ENCODE results near the gene UBAP2.

UBAP2 gene

DNA sequence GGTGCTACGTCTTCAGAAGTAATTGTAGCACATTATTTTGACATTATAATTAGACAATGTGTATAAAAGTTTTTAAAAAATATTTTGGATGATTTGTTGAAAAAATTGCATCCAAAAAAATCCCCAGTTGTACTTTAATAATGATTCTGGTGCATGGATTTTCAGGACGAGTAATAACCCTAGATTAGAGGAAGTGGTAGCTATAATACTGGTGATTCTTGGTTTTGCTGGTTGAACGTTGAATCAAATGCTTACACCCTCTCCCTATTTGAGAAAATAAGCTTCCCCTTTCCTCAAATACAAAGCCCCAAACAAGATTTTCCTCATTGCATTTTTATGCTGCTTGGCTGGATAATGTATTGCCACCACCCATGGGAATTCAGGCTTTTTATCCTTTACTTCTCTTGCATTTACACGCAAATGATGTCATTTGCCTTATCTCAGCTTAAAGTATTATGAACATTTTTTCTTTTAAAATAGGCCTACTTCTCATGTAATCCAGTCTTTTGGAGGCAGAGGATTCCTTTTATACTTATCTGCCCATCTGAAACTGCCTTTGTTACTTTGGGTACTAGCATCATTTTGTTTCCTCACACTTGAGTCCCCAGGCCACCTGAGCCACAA is 145.4 kb downstream of the UBAP2 start:
- no peak overlapping the region for H3K27ac ChIP-seq (ENCODE audit: insufficient read depth in 1 of 2, low read depth in 1 of 2, low read length in 2 of 2, poor library complexity in 1 of 2, severe bottlenecking in 2 of 2)
- H3K9me3 ChIP-seq (ENCODE audit: control extremely low read depth in 1 of 5, control insufficient read depth in 4 of 5, insufficient read depth in 2 of 5, low read depth in 1 of 5, low read length in 4 of 5), result no peaks in the 10 kb centered on the region
- no peaks in the 10 kb centered on the region for H3K27me3 ChIP-seq (replicated peaks in 2 of 5; ENCODE audit: control insufficient read depth in 4 of 5, insufficient read depth in 5 of 5, low read length in 4 of 5)
- no peak for DNase-seq
- ChIA-PET CTCF (interaction anchor here (1.0 to 1.6 kb wide), 2 partner anchors 18 kb away, joined by 4 to 5 read pairs; no protein-coding TSS in a partner anchor), POLR2A (interaction anchor here (0.8 kb wide), 1 partner anchor 8 kb away, joined by 3 read pairs; no protein-coding TSS in a partner anchor)
- no CpG with 5 or more reads among the region's 4 CpGs for WGBS (ENCODE audit: insufficient coverage)
- H3K4me1 ChIP-seq (ENCODE audit: control extremely low read depth in 1 of 4, control insufficient read depth in 4 of 4, insufficient read depth in 4 of 4, low read length in 3 of 4), result no peaks in the 10 kb centered on the region
- no peak overlapping the region for H3K4me3 ChIP-seq (ENCODE audit: control insufficient read depth in 1 of 7, extremely low read depth in 1 of 7, insufficient read depth in 4 of 7, low read depth in 2 of 7, low read length in 6 of 7)
- H3K36me3 ChIP-seq (ENCODE audit: control insufficient read depth in 4 of 4, insufficient read depth in 4 of 4, low read length in 3 of 4), result peaks cover 3 to 41% (median 20%) of the 10 kb centered on the region in 4 experiments

DNA sequence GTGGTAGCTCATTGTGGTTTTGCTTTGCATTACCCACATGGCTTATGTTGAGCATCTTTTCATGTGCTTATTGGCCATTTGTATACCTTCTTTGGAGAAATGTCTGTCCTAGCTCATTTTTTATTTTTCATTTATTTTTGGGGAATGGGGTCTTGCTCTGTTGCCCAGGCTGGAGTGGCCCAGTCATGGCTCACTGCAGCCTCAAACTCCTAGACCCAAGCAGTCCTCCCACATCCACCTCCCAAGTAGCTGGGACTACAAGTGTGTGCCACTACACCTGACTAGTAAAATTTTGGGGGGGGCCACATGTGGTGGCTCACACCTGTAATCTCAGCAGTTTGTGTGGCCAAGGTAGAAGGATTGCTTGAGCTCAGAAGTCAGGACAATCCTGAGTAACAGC is 154.4 kb downstream of the UBAP2 start:
- POLR2A ChIA-PET, result no interaction called here
- CTCF ChIA-PET, result interaction anchor here (0.6 to 1.5 kb wide), 3 partner anchors 9 to 80 kb away, joined by 3 to 4 read pairs (median 3); no protein-coding TSS in a partner anchor
- Histone ChIP-seq H3K27ac (ENCODE audit: insufficient read depth in 1 of 2, low read depth in 1 of 2, low read length in 2 of 2, poor library complexity in 1 of 2, severe bottlenecking in 2 of 2) (no peak overlapping the region), H3K27me3 (replicated peaks in 2 of 5; ENCODE audit: control insufficient read depth in 4 of 5, insufficient read depth in 5 of 5, low read length in 4 of 5) (no peaks in the 10 kb centered on the region), H3K9me3 (ENCODE audit: control extremely low read depth in 1 of 5, control insufficient read depth in 4 of 5, insufficient read depth in 2 of 5, low read depth in 1 of 5, low read length in 4 of 5) (no peaks in the 10 kb centered on the region), H3K36me3 (ENCODE audit: control insufficient read depth in 4 of 4, insufficient read depth in 4 of 4, low read length in 3 of 4) (peaks cover 0 to 12% (median 4%) of the 10 kb centered on the region in 4 experiments), H3K4me1 (ENCODE audit: control extremely low read depth in 1 of 4, control insufficient read depth in 4 of 4, insufficient read depth in 4 of 4, low read length in 3 of 4) (no peaks in the 10 kb centered on the region), H3K4me3 (ENCODE audit: control insufficient read depth in 1 of 7, extremely low read depth in 1 of 7, insufficient read depth in 4 of 7, low read depth in 2 of 7, low read length in 6 of 7) (no peak overlapping the region)
- DNase-seq, result no peak

DNA sequence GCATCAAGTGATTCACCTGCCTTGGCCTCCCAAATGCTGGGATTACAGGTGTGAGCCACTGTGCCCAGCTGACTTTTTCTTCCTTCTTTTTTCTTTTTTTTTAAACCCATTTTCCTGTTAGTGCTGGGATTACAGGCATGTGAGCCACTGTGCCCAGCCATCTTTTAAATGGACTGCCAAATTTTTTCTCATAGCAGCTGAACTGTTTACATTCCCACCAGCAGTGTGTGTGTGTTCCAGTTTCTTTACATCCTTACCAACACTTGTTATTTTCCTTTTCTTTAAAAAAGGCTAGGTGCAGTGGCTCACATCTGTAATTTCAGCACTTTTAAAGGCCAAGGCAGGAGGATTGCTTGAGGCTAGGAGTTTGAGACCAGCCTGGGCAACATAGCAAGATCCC is 154.8 kb downstream of the UBAP2 start:
- H3K4me3 ChIP-seq (ENCODE audit: control insufficient read depth in 1 of 7, extremely low read depth in 1 of 7, insufficient read depth in 4 of 7, low read depth in 2 of 7, low read length in 6 of 7), result no peak overlapping the region
- H3K27me3 ChIP-seq (replicated peaks in 2 of 5; ENCODE audit: control insufficient read depth in 4 of 5, insufficient read depth in 5 of 5, low read length in 4 of 5), result no peaks in the 10 kb centered on the region
- H3K9me3 ChIP-seq (ENCODE audit: control extremely low read depth in 1 of 5, control insufficient read depth in 4 of 5, insufficient read depth in 2 of 5, low read depth in 1 of 5, low read length in 4 of 5), result no peaks in the 10 kb centered on the region
- POLR2A ChIA-PET, result no interaction called here
- H3K27ac ChIP-seq (ENCODE audit: insufficient read depth in 1 of 2, low read depth in 1 of 2, low read length in 2 of 2, poor library complexity in 1 of 2, severe bottlenecking in 2 of 2), result no peak overlapping the region
- H3K4me1 ChIP-seq (ENCODE audit: control extremely low read depth in 1 of 4, control insufficient read depth in 4 of 4, insufficient read depth in 4 of 4, low read length in 3 of 4), result no peaks in the 10 kb centered on the region
- DNase-seq, result no peak
- H3K36me3 ChIP-seq (ENCODE audit: control insufficient read depth in 4 of 4, insufficient read depth in 4 of 4, low read length in 3 of 4), result peaks cover 3 to 13% (median 7%) of the 10 kb centered on the region in 4 experiments
- CTCF ChIA-PET, result interaction anchor here (0.9 to 1.5 kb wide), 2 partner anchors 9 to 80 kb away, joined by 3 to 4 read pairs; no protein-coding TSS in a partner anchor

DNA sequence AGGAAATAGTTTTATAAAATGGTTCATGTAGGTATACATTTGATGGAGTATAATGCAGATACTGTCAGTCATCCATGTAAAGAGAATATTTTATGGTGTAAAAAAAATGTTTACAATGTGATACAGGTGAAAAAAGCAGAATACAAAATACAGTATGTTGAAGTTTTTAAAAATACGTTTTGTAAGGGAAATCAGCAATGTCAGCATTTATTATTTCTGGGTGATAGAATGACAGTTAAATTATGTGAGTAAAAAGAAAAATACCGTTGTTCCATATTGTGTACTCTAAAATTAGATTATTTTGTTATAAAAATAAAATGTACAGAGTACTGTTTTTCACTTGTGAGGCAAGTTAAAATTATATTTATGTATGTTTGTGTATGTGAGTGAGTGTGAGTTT is 162.7 kb downstream of the UBAP2 start:
- Histone ChIP-seq H3K27me3 (replicated peaks in 2 of 5; ENCODE audit: control insufficient read depth in 4 of 5, insufficient read depth in 5 of 5, low read length in 4 of 5) (no peaks in the 10 kb centered on the region), H3K27ac (ENCODE audit: insufficient read depth in 1 of 2, low read depth in 1 of 2, low read length in 2 of 2, poor library complexity in 1 of 2, severe bottlenecking in 2 of 2) (no peak overlapping the region), H3K36me3 (ENCODE audit: control insufficient read depth in 4 of 4, insufficient read depth in 4 of 4, low read length in 3 of 4) (peaks cover 2 to 20% (median 5%) of the 10 kb centered on the region in 4 experiments), H3K9me3 (ENCODE audit: control extremely low read depth in 1 of 5, control insufficient read depth in 4 of 5, insufficient read depth in 2 of 5, low read depth in 1 of 5, low read length in 4 of 5) (no peaks in the 10 kb centered on the region), H3K4me3 (ENCODE audit: control insufficient read depth in 1 of 7, extremely low read depth in 1 of 7, insufficient read depth in 4 of 7, low read depth in 2 of 7, low read length in 6 of 7) (no peak overlapping the region), H3K4me1 (ENCODE audit: control extremely low read depth in 1 of 4, control insufficient read depth in 4 of 4, insufficient read depth in 4 of 4, low read length in 3 of 4) (no peaks in the 10 kb centered on the region)
- no CpG with 5 or more reads among the region's 2 CpGs for WGBS (ENCODE audit: insufficient coverage)
- POLR2A ChIA-PET, result no interaction called here
- no peak for DNase-seq
- CTCF ChIA-PET, result interaction anchor here (0.6 to 1.5 kb wide), 2 partner anchors 12 to 208 kb away, joined by 3 to 4 read pairs; no protein-coding TSS in a partner anchor

DNA sequence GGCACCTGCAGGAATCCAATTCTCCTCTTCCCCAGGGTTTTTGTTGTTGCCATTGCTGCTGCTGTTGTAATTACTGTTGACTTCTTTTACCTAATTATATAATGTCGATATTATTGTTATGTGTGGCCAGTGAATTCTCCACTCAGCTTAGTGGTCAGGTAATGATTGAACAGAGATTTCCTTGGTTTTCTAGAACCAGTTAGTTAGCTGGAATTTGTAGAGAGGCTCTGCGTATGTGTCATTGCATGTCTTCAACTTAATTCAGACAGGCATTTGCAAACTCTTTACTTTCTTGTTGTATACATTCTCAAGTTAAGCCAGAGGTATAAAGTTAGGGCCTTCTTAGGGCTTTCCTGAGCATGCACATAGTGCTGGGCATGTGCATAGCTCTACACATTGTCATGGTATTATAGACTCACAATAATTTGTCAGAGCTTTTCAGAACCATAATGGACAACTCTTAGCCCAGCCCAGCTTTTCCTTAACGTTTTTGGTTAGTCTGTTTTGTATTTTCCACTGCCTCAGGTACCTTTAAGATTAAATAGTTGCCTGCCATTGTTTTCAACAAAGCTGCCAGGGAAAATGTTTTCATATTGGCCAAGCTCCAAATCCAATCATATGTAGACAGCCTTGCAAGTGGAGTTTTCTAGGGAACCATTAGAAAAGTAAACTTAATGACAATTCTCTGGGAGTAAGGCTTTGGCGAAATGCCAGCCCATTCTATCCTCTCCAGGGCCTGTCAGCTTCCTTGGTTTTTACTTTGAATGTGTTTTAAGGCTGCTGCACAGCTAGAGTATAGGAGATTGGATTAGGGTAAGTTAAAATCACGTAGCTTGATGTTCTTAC is 163.6 kb downstream of the UBAP2 start:
- Histone ChIP-seq H3K27ac (ENCODE audit: insufficient read depth in 1 of 2, low read depth in 1 of 2, low read length in 2 of 2, poor library complexity in 1 of 2, severe bottlenecking in 2 of 2) (no peak overlapping the region), H3K4me3 (ENCODE audit: control insufficient read depth in 1 of 7, extremely low read depth in 1 of 7, insufficient read depth in 4 of 7, low read depth in 2 of 7, low read length in 6 of 7) (no peak overlapping the region), H3K4me1 (ENCODE audit: control extremely low read depth in 1 of 4, control insufficient read depth in 4 of 4, insufficient read depth in 4 of 4, low read length in 3 of 4) (no peaks in the 10 kb centered on the region), H3K36me3 (ENCODE audit: control insufficient read depth in 4 of 4, insufficient read depth in 4 of 4, low read length in 3 of 4) (peaks cover 2 to 20% (median 4%) of the 10 kb centered on the region in 4 experiments), H3K27me3 (replicated peaks in 2 of 5; ENCODE audit: control insufficient read depth in 4 of 5, insufficient read depth in 5 of 5, low read length in 4 of 5) (no peaks in the 10 kb centered on the region), H3K9me3 (ENCODE audit: control extremely low read depth in 1 of 5, control insufficient read depth in 4 of 5, insufficient read depth in 2 of 5, low read depth in 1 of 5, low read length in 4 of 5) (no peaks in the 10 kb centered on the region)
- ChIA-PET CTCF (interaction anchor here (0.7 to 1.5 kb wide), 6 partner anchors 9 to 72 kb away, joined by 3 to 5 read pairs (median 4); no protein-coding TSS in a partner anchor), POLR2A (no interaction called here)
- WGBS (ENCODE audit: insufficient coverage), result 33% methylated on average over 1 of the region's 5 CpGs
- DNase-seq, result no peak

DNA sequence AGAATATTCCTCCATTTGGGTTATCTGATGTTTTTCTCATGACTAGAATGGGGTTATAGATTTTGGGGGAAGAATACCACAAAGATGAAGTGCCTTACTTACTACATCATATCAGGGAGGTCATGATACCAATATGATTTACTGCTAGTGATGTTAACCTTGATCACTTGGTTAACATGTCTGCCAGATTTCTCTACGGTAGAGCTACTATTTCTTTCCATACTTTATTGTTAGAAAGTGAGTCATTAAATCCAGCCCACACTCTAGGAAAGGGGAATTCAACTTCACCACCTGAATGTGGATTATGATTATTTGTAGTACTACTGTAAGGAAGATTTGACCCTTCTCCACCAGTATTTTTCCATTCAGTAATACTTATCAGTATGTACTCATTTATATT is 167.1 kb downstream of the UBAP2 start:
- Histone ChIP-seq H3K9me3 (ENCODE audit: control extremely low read depth in 1 of 5, control insufficient read depth in 4 of 5, insufficient read depth in 2 of 5, low read depth in 1 of 5, low read length in 4 of 5) (no peaks in the 10 kb centered on the region), H3K36me3 (ENCODE audit: control insufficient read depth in 4 of 4, insufficient read depth in 4 of 4, low read length in 3 of 4) (no peaks in the 10 kb centered on the region), H3K27ac (ENCODE audit: insufficient read depth in 1 of 2, low read depth in 1 of 2, low read length in 2 of 2, poor library complexity in 1 of 2, severe bottlenecking in 2 of 2) (no peak overlapping the region), H3K27me3 (replicated peaks in 2 of 5; ENCODE audit: control insufficient read depth in 4 of 5, insufficient read depth in 5 of 5, low read length in 4 of 5) (no peaks in the 10 kb centered on the region), H3K4me3 (ENCODE audit: control insufficient read depth in 1 of 7, extremely low read depth in 1 of 7, insufficient read depth in 4 of 7, low read depth in 2 of 7, low read length in 6 of 7) (no peak overlapping the region), H3K4me1 (ENCODE audit: control extremely low read depth in 1 of 4, control insufficient read depth in 4 of 4, insufficient read depth in 4 of 4, low read length in 3 of 4) (peaks cover 0 to 2% (median 0%) of the 10 kb centered on the region in 4 experiments)
- POLR2A ChIA-PET, result no interaction called here
- CTCF ChIA-PET, result interaction anchor here (1.0 to 1.4 kb wide), 2 partner anchors 13 to 21 kb away, joined by 3 read pairs; no protein-coding TSS in a partner anchor
- WGBS (ENCODE audit: insufficient coverage), result no CpG with 5 or more reads among the region's 1 CpG
- no peak for DNase-seq

Data from common myeloid progenitor, CD34-positive (primary cell).